Central memory CD8-positive, alpha-beta T cell (primary cell): ENCODE data around the gene ECD.
"Not testable (repeated sequence)": the region's sequence is repeated elsewhere in the genome, so short reads cannot be mapped to it uniquely, and the experiment has no call there.

Source experiments
- ATAC-seq: fragments of 150-1000 bp; cut with Tn5 transposase; replicated peaks from 2 replicates; pipeline ENCODE4 v1.10.0; 2022; ENCODE audit warnings: mild to moderate bottlenecking, moderate FRiP score, moderate number of reproducible peaks; ENCODE audit not compliant: poor library complexity, severe bottlenecking; ENCODE audit errors: extremely low read depth
- DNase-seq, 2 donors: peaks; one replicate each; pipeline ENCODE4 v3.0.0; 2021; ENCODE audit warnings: low spot score in 2 of 2
- H3K27ac Mint-ChIP-seq: one replicate; pipeline ENCODE4 v1.8.0; 2022; ENCODE audit warnings: low read depth, mild to moderate bottlenecking, moderate library complexity, mixed read lengths
- H3K27me3 Mint-ChIP-seq: one replicate; pipeline ENCODE4 v1.8.0; 2022; ENCODE audit warnings: mixed read lengths
- H3K36me3 Mint-ChIP-seq: one replicate; pipeline ENCODE4 v1.8.0; 2022; ENCODE audit warnings: mild to moderate bottlenecking, moderate library complexity, mixed read lengths; ENCODE audit not compliant: insufficient read depth
- H3K4me1 Mint-ChIP-seq: one replicate; pipeline ENCODE4 v1.8.0; 2022; ENCODE audit warnings: mixed read lengths
- H3K4me3 Mint-ChIP-seq: one replicate; pipeline ENCODE4 v1.8.0; 2022; ENCODE audit warnings: mild to moderate bottlenecking, moderate library complexity, mixed read lengths
- H3K9me3 Mint-ChIP-seq: one replicate; pipeline ENCODE4 v1.8.0; 2022; ENCODE audit warnings: mixed read lengths

ECD gene

GRCh38 chr10:73150633-73151413, 17.0 kb downstream of the ECD start:
- H3K27ac Mint-ChIP-seq, H3K9me3 Mint-ChIP-seq, ATAC-seq, H3K27me3 Mint-ChIP-seq, DNase-seq, H3K4me3 Mint-ChIP-seq, H3K4me1 Mint-ChIP-seq: not testable (repeated sequence)
- peaks cover 65% of the 10 kb centered on the region for H3K36me3 Mint-ChIP-seq

GRCh38 chr10:73141603-73142002, 26.2 kb downstream of the ECD start:
- no peak overlapping the region for H3K4me3 Mint-ChIP-seq
- peaks cover 75% of the 10 kb centered on the region for H3K36me3 Mint-ChIP-seq
- DNase-seq (no peak), ATAC-seq (no peak)
- no peaks in the 10 kb centered on the region for H3K4me1 Mint-ChIP-seq
- H3K27ac Mint-ChIP-seq = no peak overlapping the region
- H3K27me3 Mint-ChIP-seq = no peaks in the 10 kb centered on the region
- H3K9me3 Mint-ChIP-seq = no peaks in the 10 kb centered on the region

- Mint-ChIP-seq H3K27me3 (no peaks in the 10 kb centered on the region), H3K4me1 (no peaks in the 10 kb centered on the region), H3K27ac (no peak overlapping the region), H3K9me3 (no peaks in the 10 kb centered on the region), H3K36me3 (peaks cover 81% of the 10 kb centered on the region), H3K4me3 (no peak overlapping the region)
- ATAC-seq = no peak
- DNase-seq = no peak
These were observed 28.6 kb downstream of the ECD start for GRCh38 chr10:73139251-73139650.

GRCh38 chr10:73136627-73137026, 31.2 kb downstream of the ECD start:
- Mint-ChIP-seq H3K4me1 (no peaks in the 10 kb centered on the region), H3K36me3 (peaks cover 79% of the 10 kb centered on the region), H3K4me3 (no peak overlapping the region), H3K27me3 (no peaks in the 10 kb centered on the region), H3K9me3 (no peaks in the 10 kb centered on the region), H3K27ac (no peak overlapping the region)
- ATAC-seq = no peak
- DNase-seq = no peak

- peaks cover 70% of the 10 kb centered on the region for H3K36me3 Mint-ChIP-seq
- no peaks in the 10 kb centered on the region for H3K27me3 Mint-ChIP-seq
- no peaks in the 10 kb centered on the region for H3K9me3 Mint-ChIP-seq
- no peak overlapping the region for H3K4me3 Mint-ChIP-seq
- no peak overlapping the region for H3K27ac Mint-ChIP-seq
- ATAC-seq (no peak), DNase-seq (no peak)
- H3K4me1 Mint-ChIP-seq = no peaks in the 10 kb centered on the region
These were observed 33.1 kb downstream of the ECD start for GRCh38 chr10:73134727-73135126.

- Mint-ChIP-seq H3K9me3 (no peaks in the 10 kb centered on the region), H3K4me3 (no peak overlapping the region), H3K27ac (no peak overlapping the region), H3K36me3 (peaks cover 68% of the 10 kb centered on the region), H3K27me3 (no peaks in the 10 kb centered on the region), H3K4me1 (no peaks in the 10 kb centered on the region)
- DNase-seq (no peak), ATAC-seq (no peak)
These were observed 35.7 kb downstream of the ECD start for GRCh38 chr10:73131913-73132686.

GRCh38 chr10:73131301-73131700, 36.5 kb downstream of the ECD start:
- Mint-ChIP-seq H3K4me1 (no peaks in the 10 kb centered on the region), H3K9me3 (no peaks in the 10 kb centered on the region), H3K27ac (no peak overlapping the region), H3K4me3 (no peak overlapping the region), H3K36me3 (peaks cover 72% of the 10 kb centered on the region), H3K27me3 (no peaks in the 10 kb centered on the region)
- DNase-seq = no peak
- ATAC-seq = no peak

- ATAC-seq (no peak), DNase-seq (no peak)
- H3K36me3 Mint-ChIP-seq = peaks cover 43% of the 10 kb centered on the region
- no peaks in the 10 kb centered on the region for H3K27me3 Mint-ChIP-seq
- no peaks in the 10 kb centered on the region for H3K4me1 Mint-ChIP-seq
- no peaks in the 10 kb centered on the region for H3K9me3 Mint-ChIP-seq
- H3K4me3 Mint-ChIP-seq = no peak overlapping the region
- no peak overlapping the region for H3K27ac Mint-ChIP-seq
These were observed 41.5 kb downstream of the ECD start for GRCh38 chr10:73126343-73126742.

GRCh38 chr10:73119952-73120351, 47.9 kb downstream of the ECD start:
- Mint-ChIP-seq H3K27ac (no peak overlapping the region), H3K4me1 (no peaks in the 10 kb centered on the region)

GRCh38 chr10:73119457-73119856, 48.4 kb downstream of the ECD start:
- Mint-ChIP-seq H3K36me3 (peaks cover 8% of the 10 kb centered on the region), H3K27me3 (no peaks in the 10 kb centered on the region), H3K9me3 (no peaks in the 10 kb centered on the region), H3K4me3 (no peak overlapping the region), H3K4me1 (no peaks in the 10 kb centered on the region), H3K27ac (no peak overlapping the region)
- DNase-seq (no peak), ATAC-seq (no peak)

More at GRCh38 chr10:73119952-73120351, 47.9 kb downstream of the ECD start:
- DNase-seq = no peak
- H3K27me3 Mint-ChIP-seq = no peaks in the 10 kb centered on the region
- no peak for ATAC-seq
- no peak overlapping the region for H3K4me3 Mint-ChIP-seq
- H3K9me3 Mint-ChIP-seq = no peaks in the 10 kb centered on the region
- H3K36me3 Mint-ChIP-seq = peaks cover 8% of the 10 kb centered on the region

GRCh38 chr10:73117976-73118743, 49.6 kb downstream of the ECD start:
- H3K9me3 Mint-ChIP-seq = no peaks in the 10 kb centered on the region
- DNase-seq (no peak), ATAC-seq (no peak)
- H3K27me3 Mint-ChIP-seq = no peaks in the 10 kb centered on the region
- no peak overlapping the region for H3K4me3 Mint-ChIP-seq
- no peak overlapping the region for H3K27ac Mint-ChIP-seq
- H3K4me1 Mint-ChIP-seq = no peaks in the 10 kb centered on the region
- H3K36me3 Mint-ChIP-seq = peaks cover 6% of the 10 kb centered on the region

- DNase-seq (no peak), ATAC-seq (no peak)
- peaks cover 4% of the 10 kb centered on the region for H3K36me3 Mint-ChIP-seq
- no peaks in the 10 kb centered on the region for H3K4me1 Mint-ChIP-seq
- H3K9me3 Mint-ChIP-seq = no peaks in the 10 kb centered on the region
- no peak overlapping the region for H3K27ac Mint-ChIP-seq
- no peak overlapping the region for H3K4me3 Mint-ChIP-seq
- H3K27me3 Mint-ChIP-seq = no peaks in the 10 kb centered on the region
These were observed 51.8 kb downstream of the ECD start for GRCh38 chr10:73116017-73116416.
